GM18507 (cell line): Measurements from ENCODE around the gene UTP11.
A peak's percentile ranks its signal among the peaks of the same experiment; 100 is the strongest.
"Not testable (repeated sequence)": the region's sequence is repeated elsewhere in the genome, so short reads cannot be mapped to it uniquely, and the experiment has no call there.

Experiments
- DNase-seq: peaks from one replicate; pipeline ENCODE4 v3.0.0; 2011; ENCODE audit warnings: low read depth; ENCODE audit not compliant: insufficient read length; ENCODE audit errors: extremely low spot score
- FAIRE-seq: peaks from 2 replicates; lab custom pipeline; 2011; peaks lifted over from hg19 to GRCh38; lab: Jason Lieb, UNC

Gene UTP11

DNA sequence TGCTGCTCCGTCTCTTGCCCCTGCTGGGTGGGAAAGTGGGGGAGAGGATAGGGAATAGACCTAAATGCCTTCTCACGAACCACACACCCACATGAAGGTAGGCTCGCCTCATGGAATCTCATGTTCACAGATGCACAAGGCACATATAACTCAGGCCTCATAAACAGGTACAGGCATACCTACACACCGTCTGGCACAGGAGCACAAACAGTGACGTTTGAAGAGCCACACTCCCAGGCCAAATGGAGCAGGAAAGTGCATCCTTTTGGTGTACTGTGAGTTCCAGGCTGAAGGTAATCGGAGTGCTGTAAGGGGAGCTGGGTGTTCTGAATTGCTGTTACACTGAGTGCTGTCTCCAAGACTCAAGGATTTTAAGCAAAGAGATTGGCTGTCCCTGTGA, 13.1 kb downstream of the UTP11 start:
- FAIRE-seq: no peak
- no peak for DNase-seq

DNA sequence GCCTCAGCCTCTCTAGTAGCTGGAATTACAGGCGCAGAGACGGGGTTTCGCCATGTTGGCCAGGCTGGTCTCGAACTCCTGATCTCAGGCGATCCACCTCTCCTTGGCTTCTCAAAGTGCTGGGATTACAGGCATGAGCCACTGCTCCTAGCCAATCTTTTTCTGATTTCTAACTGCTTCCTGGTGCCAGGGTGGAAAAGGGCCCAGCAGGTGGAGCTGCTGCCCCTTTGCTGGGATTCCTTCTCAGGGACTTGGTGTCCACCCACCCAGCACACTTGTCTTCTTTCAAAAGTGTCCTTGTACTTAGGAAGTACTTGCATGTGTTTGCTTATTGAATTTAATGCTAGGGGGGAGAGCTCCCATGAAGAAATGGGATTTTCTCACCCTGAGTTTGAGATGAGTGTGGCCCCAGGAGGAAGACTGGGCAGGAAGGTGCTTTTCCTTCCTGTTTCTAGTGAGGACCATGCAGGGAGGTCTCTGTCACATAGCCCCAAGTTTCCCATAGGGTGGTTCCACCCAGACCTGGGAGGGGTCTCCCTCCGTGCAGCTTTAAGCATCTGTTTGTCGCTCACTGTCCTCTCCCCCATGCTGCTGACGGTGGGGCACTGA, 14.2 kb downstream of the UTP11 start:
- DNase-seq (no peak), FAIRE-seq (peak; percentile 69)

DNA sequence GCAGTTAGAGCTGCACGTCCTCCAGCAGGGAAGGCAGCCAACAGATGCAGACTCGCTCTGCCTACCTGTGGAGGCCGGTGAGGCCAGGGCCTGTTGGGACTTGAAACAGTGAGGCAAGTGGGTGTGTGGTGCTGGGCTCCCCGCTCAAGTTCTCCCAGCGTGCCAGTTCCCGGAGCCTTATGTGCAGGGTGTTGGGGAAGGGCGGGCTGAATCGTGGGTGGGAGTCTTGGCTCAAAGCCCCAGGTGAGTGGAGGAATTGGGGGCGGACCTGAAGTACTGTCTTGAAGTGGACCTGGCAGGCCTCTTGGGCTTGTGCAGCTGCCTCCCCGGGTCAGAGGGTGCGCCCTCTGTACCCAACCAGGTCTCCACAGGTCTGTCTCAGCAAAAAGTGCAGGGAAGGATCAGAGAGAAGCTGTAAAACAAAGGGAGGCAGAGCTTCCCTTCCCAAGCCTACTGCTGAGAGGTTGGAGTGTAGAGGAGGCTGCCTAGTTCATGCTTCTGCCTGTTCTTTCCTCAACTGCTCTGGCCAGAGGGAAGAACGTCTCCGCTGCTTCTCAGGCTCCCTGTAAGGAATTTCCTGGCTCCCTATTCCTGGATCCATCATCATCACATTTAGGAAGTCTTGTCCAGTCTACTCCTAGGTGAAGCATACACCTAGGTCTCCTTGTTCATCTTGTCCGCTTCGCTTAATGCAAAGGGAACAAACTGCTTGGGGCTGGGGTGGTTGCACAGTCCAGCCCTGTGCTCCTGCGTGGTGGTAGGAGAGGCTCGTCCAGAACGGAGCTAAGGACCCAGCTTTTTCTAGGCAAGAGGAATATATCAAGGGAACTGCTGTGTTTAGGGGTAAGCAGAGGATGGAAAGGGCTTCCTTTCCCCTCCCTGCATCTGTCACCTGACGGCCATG, 14.9 kb downstream of the UTP11 start:
- DNase-seq (no peak), FAIRE-seq (no peak)

DNA sequence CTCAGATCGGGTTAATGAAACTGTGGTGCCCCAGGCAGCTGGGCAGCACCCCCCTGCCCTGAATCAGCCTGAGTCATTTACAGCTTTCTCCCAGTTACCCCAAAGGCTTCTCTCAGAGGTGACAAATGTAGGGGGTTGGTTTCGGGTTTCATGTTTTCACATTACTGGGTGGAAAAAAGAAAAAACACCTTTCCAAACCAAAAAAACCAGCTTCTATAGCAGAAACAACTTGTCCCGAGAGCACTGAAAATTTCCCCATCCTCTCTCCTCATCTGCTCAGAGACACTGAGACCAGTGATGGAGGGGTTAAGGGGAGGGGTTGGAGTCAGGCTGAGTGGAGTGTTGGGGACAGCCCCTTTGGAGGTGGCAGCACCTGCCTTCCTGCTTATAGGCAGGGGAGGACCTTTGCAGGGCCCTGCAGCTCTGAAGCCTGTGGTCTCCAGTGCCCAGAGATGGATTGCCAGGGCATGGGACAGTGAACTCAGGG, 15.6 kb downstream of the UTP11 start:
- FAIRE-seq (peak; percentile 96), DNase-seq (no peak)

DNA sequence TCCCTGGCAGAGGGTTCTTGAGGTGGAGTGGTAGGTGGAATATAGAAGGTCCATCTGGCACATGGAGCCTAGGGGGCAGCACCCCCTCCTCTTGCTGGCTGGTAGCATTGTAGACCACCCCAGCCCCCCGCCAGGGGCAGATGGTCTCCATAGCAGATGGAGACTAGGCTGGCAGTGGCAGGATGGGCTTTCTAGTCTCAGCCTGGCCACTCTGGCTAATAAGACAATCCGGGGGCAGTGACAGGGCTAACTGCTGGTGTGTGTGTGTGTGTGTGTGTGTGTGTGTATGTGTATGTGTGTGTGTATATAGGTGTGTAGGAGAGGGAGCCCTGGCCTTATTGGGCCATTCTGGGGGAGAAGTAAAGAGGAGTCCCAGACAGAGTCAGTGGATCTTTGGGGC, 16.1 kb downstream of the UTP11 start:
- FAIRE-seq: peak; percentile 52

DNA sequence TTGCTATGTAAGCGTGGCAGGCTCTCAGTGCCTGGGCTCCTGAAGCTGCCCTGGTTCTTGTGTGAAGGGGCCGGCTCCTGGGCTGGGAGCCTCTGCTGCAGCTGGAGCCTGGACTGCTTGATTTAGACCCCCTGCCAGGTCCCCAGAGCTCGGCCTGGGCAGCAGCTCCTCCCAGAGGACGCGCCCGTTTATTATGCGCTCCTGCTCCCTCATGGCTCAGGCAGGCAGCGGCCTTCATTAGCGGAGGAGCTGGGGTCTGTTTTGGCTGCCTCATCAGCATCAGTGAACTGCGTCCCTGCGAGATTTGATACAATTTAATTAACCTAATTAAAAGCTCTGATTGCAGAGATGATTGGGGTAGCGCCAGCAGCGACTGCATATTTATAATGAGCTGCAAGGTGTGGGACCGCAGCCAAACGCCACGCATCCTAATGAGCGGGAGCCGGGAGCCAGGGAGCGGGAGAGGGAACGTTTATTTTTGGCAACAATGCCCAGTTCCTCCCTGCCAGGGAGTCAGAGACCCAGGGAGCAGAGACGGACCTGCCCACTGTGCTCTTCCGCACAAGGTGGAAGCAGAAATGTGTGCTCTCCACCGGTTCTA, 16.6 kb downstream of the UTP11 start:
- no peak for FAIRE-seq
- no peak for DNase-seq

More for the DNA sequence above, 16.1 kb downstream of the UTP11 start:
- DNase-seq: no peak

DNA sequence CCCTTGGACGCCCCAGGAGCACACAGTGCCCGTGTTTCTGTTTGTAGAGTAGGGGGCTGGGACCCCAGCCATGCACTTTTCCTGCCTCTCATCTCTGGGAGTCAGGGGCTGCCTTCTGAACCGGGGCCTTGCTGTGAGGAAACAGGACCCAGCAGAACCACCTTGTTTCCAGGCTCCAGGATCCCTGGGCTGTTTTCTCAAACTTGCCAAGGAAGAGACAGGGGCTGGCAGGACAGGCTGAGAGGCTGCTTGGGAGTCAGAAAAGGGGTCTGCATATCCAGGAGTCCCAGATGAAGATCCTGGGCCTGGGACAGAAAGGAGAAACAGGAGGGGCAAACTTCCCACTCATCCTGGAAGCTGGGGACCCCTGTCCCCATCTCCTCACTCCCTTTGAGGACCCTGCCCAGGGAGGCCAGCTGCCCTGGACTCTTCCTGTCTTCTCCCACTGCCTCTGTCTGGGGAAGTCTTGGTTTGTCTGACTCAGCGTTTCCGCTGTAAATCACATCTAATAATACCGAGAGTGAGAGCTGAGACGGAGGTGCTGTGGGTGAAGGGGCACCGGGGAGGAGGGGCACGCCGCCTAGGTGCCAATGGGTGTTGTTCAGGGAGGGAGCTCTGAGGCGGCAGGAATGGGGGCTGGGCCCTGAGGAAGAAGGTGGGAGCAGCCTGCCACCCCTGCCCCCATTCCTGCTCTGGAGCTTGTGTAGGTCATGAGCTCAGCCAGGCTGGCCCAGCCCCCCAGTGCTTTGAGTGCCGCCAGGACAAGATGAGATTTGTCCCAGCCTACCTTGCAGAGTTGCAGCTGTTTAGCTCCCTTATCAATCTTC, 17.4 kb downstream of the UTP11 start:
- peak; percentile 95 for FAIRE-seq
- no peak for DNase-seq

DNA sequence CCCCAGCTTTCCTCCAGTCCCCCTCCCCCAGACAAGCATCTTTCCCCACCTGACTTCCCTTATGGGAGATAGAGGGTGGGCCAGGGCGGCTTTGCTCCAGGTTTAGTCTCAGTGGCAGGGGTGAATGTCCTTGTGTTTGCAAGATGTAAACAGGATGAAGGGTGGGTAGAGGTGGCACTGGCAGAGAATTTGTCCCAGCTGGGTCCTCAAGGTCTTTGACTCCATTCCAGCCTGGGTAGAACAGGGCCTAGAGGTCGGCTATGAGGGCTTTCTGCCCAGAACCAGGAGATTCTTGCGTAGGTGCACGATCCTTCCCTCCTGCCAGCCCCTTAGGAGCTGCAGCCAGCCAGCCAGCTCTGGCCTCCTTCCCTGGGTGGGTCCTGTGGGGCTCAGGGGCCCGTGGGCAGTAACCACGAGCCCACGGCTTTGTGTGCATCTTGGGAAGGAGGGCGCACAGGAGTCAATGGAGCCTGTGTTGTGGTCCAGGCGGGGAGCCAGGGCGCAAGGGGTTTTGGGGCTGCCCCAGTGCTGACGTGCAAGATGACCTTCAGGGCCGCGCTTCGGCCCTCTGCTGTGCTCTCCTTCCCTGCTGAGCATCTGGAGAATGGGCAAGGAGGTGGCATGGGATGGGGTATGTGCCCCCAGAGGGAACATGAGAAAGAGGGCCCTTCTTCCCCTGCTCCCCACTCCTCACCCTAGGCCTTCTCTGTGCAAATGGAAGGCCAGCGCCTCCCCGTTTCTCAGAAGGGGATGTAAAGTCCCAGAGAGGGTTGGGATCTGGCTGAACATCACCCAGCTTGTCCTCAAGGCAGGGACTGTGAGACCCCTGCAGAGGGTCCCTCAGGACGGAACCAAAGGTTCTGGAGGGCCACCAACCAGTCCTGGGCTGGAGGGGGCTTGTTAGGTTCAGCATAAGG, 18.3 kb downstream of the UTP11 start:
- no peak for FAIRE-seq
- DNase-seq: no peak

DNA sequence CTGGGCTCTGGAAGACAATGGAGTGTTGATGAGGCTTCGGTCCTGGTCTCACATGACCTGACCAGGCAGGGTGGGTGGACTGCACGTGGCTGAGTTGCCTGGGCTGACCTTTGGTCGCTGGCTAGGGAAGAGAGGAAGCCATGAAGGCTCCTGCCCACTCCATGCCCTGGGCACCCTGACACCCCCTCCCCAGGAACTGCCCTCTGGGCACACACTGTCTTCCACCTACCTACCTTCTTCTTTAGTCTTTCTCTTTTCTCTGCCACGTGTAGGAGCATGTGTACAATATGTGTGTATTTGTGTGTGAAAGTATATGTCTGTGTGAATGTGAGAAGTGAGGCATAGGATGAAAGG, 19.0 kb downstream of the UTP11 start:
- FAIRE-seq: peak; percentile 45
- no peak for DNase-seq

DNA sequence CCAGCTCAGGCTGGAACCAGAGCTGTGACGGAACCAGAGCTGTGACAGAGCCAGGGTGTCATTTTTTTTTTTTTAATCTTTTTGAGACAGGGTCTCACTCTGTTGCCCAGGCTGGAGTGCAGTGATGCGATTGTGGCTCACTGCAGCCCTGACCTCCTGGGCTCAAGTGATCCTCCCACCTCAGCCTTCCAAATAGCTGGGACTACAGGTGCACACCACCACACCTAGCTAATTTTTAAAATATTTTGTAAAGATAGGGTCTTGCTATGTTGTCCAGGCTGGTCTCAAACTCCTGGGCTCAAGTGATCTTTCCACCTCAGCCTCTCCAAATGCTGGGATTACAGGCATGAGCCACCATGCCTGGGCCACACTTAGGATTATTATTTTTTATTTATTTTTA, 20.5 kb downstream of the UTP11 start:
- not testable (repeated sequence) for DNase-seq, FAIRE-seq

DNA sequence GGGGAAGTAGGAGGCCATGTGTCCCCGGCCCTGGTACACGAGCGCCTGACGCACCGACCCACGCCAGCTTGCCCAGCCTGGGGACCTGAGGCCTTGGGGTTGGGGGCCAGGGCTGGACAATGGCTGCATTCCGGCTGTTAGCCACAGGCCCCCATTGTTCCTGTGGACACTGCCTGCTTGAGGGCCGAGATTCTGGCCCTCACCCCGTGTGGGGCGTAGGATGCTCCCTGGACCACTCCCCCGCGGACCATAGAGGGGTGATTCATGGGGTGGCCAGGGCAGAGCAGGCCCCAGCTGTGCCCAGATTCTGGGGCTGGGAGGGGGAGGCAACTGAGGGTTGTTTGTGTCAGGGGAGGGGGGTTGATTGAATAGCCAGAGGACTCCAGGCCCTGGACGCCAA, 22.3 kb downstream of the UTP11 start:
- no peak for DNase-seq
- no peak for FAIRE-seq

DNA sequence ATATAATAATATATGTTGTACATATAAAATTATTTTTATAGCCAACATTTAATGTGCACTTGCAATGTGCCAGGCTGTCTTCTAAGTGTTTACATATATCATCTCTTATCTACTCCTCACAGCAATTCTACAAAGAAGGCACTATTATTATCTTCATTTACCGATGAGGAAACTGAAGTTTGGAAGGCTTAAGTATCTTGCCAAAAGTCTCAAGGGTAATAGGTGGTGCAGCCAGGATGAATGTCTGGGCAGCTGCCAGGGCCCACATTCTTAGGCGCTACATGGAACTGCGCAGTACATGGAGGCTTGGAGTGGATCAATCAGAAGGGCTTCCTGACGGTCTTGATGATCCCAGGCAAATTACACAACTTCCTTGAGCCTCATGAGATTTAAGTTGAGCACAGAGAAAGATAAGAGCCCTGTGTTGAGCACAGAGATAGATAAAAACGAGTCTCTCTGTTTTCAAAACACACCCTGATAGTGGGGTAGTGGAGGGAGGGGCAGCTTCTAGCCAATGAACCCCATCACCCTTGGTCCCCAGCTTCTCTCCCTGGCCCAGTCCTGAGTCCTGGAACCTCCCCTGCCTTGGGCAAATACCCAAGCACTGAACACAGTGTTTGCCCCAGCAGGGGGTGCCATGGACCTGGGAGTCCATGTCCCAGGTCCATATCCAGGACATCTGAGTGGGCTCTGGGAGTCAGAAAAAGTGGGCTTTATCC, 24.8 kb downstream of the UTP11 start:
- FAIRE-seq: no peak
- DNase-seq: no peak

DNA sequence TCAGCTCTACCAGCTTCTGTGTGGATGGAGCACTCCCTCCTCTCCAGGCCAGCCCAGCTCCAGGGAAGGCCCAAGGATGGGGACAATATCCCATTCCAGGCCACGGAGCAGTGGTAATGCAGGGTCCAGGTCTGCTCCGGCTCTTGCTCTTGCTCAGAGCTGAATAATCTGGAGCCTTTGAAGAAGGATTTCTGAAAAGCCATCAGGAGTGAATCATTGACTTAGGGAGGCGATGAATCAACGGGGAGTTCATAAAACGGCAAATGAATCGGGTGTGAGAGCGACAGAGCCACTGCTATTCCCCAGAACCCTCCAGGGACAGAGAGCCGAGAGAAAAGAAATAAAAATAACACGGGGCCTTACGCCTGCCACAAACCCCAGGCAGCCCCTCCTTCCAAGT, 26.3 kb downstream of the UTP11 start:
- FAIRE-seq: no peak
- no peak for DNase-seq

DNA sequence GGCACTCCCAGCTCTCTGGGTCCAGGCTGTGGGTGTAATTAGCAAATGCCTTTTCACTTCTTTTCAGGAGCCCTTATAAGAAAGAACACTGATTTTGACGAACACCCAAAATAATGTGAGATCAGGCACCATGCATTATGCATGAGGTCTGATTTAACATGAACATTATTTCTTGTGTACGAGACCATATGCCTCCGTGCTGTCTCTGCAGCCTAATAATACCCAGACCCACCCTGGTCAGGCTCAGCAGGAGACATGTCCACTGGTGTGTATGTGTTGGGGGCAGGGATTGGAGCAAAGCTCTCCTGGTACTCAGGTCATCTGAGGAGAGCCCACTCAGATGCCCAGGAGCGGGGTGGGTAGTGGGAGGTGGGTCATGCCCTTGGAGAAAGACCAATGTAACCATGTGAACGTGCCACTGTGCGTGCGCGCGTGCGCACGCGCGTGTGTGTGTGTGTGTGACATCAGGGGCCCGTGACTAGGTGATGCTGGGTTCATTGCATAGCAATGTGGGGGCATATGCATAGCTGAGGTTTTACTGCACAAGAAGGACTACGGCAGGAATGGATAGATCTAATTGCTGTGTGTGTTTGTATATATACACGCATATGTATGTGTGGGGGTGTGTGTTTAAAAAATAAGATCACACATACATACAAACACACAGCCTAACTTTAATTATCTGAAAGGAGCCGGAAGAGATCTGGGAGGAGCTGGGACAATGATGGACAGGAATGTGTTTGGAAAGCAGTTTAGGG, 27.0 kb downstream of the UTP11 start:
- no peak for FAIRE-seq
- no peak for DNase-seq

DNA sequence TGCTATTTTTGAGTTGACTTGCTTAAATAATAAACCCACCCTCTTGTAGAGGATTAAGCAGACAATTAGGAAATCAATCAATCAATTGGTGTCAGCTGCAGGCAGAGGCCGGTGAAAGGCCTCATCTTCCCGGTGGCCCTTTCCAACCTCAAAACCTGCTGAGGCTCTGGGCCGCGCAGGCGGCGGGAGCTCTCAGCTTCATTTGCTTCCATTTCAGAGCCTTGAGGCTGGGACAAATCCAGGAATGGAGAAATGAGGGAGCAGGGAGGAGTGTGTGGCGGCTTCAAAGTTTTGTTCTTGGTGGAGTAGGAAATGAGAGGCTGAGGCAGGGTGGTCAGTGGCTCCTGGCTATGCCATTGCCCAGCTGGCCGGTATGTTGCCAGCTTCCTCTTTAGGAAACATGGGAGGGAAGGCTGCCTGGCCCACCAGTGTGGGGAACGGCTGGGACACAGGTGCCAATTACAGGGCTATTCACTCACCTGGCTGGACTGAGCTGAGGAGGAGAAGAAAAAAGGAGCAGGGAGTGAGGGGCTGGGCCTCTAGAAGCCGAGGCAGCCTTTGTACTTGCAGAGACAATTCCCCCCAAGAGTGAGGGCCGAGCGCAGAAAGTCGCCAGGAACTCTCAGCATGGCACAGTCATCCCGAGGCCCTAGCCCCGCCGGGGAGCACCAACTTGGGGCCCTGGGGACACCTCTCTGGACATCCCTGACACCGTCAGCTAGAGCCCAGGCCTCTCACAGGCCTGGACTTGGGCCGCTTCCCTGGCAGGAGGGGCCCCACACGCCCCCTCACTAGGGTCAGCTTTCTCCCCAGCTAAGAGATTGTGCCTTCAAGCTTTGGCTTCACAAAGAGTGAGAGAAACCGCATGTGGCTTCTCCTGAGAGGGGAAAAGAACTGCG, 29.7 kb downstream of the UTP11 start:
- no peak for FAIRE-seq
- DNase-seq: no peak

DNA sequence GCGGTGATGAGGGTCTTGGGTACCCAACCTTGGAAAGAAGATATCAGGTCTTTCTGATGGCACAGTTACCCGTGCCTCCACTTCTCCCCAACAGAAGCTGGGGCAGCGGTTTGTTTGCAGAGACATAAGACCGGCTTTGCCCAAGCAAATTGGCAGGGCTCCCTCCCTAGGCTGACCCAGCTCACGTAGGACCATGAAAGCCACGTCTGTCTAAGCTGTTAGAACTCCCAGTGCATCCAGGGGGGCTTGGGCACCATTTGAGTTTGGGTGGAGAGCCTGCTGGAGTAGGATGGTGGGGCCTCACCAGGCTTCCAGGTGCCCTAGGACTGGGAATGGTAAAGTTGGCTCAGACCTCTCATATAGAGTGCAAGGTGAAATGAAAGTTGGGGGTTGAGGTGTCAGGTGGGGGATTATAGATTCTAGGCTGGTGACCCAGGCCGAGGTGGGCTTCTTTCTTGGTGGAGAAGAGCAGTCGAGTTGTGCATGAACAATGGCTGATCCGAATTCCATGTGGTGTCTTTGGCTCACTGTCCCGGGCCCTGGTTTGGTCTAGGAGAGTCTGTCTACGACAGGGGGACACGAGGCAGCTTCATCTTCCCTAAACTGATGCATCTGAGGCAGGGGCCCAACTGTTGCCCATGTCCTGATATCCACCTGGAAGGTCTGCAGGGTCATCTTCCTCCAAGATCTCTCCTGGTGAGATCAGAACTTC, 30.7 kb downstream of the UTP11 start:
- DNase-seq (no peak), FAIRE-seq (no peak)
